Transverse colon (tissue), 4 donors: ENCODE data around the gene ZNF236. TPM values are rescaled to one million over a fixed set of nuclear protein-coding genes. Genes with fewer than 3 reads are reported as not detected.

Experiments
- DNase-seq: peaks from one replicate; pipeline ENCODE4 v3.0.0-alpha.2; 2019
- H3K27ac ChIP-seq, 4 donors: fragments of 200-600 bp; sonication (generic); 2 replicates each; pipeline ENCODE4 v1.5.1; 2016 to 2018; ENCODE audit warnings: inconsistent platforms in 4 of 4
- H3K27me3 ChIP-seq: fragments of 200-600 bp; sonication (generic); 2 replicates; pipeline ENCODE4 v1.5.1; 2017; ENCODE audit warnings: inconsistent platforms
- H3K36me3 ChIP-seq, 4 donors: fragments of 200-600 bp; sonication (generic); 2 replicates each; pipeline ENCODE4 v1.5.1; 2017 to 2019; ENCODE audit warnings: inconsistent platforms in 4 of 4
- H3K4me1 ChIP-seq, 4 donors: fragments of 200-600 bp; sonication (generic); 2 replicates each; pipeline ENCODE4 v1.5.1; 2017 to 2020; ENCODE audit warnings: inconsistent platforms in 4 of 4
- H3K4me3 ChIP-seq, 4 donors: fragments of 200-600 bp; sonication (generic); 1 replicate in 1 of 4; 2 replicates in 3 of 4; pipeline versions ENCODE4 v1.5.1 to v1.6.1; 2017 to 2019; ENCODE audit warnings: inconsistent platforms in 4 of 4
- H3K9me3 ChIP-seq, 2 donors: fragments of 200-600 bp; sonication (generic); 2 replicates each; pipeline ENCODE4 v1.5.1; 2017 to 2019; ENCODE audit warnings: inconsistent platforms in 2 of 2
- EP300 ChIP-seq: sonication (generic); formaldehyde crosslinking; IDR thresholded peaks from one replicate; pipeline ENCODE4 v1.6.1; 2017; ENCODE audit warnings: antibody characterized with exemption, low read depth
- POLR2A ChIP-seq: fragments of 450-650 bp; IDR thresholded peaks from one replicate; pipeline ENCODE4 v1.6.1; 2016; ENCODE audit warnings: antibody characterized with exemption, mild to moderate bottlenecking, moderate library complexity
- POLR2AphosphoS5 ChIP-seq, 3 donors: sonication (generic); formaldehyde crosslinking; IDR thresholded peaks; one replicate each; pipeline ENCODE4 v1.6.1; 2016; ENCODE audit warnings: antibody characterized with exemption in 3 of 3
- WGBS, 2 donors: methylation state at CpG; one replicate each; pipeline ENCODE4 v1.1.5; 2018; ENCODE audit warnings: low coverage in 1 of 2; 5-methylcytosine and 5-hydroxymethylcytosine counted together
- in situ Hi-C, 4 donors: fragments of 200-750 bp; cut with MboI; loops; one replicate each; pipeline versions ENCODE4 v1.15.0 to v1.15.1; 2017; ENCODE audit warnings: low sequenced_read_pairs in 3 of 4, low pct_ligation_motif_present in 1 of 4, low pct_unique_long_range_greater_than_20kb in 1 of 4
- intact Hi-C: fragments of 100-400 bp; cut with DNase I; formaldehyde crosslinking; loops from one replicate; pipeline ENCODE4 v1.15.1; 2023; ENCODE audit warnings: low total_unique reads
- total RNA-seq, 4 donors: library from RNA; depleted of rRNA; stranded (reverse); fragments of >200 nt; gene quantifications; one replicate each; pipeline ENCODE4 v1.1.0, GENCODE V29; 2016
- TF ChIP-seq, protein P1 (sequence below), 5 experiments: fragments of 200-600 bp in 3 of 5; fragments of 450-650 bp in 2 of 5; sonication (generic) in 3 of 5; IDR thresholded peaks; 1 replicate in 2 of 5; 2 replicates in 3 of 5; pipeline ENCODE4 v1.5.1; 2016 to 2017; ENCODE audit warnings: antibody characterized with exemption in 5 of 5, inconsistent platforms in 3 of 5, mild to moderate bottlenecking in 2 of 5, moderate library complexity in 1 of 5

ZNF236 gene
- total RNA-seq, 4 donors from 2014 or later = 18.3 to 82.8 (median 43.7) TPM

GRCh38 chr18:76932026-76932819 is 109.9 kb downstream of the ZNF236 start:
- no peak for DNase-seq
- Histone ChIP-seq H3K36me3 (peaks cover 0 to 16% (median 6%) of the 10 kb centered on the region in 4 donors), H3K4me3 (no peak overlapping the region), H3K9me3 (no peaks in the 10 kb centered on the region), H3K27ac (no peak overlapping the region), H3K27me3 (no peaks in the 10 kb centered on the region), H3K4me1 (no peaks in the 10 kb centered on the region)
- intact Hi-C loops (no loop called here), in situ Hi-C loops (no loop called here)
- TF ChIP-seq, protein P1, sequence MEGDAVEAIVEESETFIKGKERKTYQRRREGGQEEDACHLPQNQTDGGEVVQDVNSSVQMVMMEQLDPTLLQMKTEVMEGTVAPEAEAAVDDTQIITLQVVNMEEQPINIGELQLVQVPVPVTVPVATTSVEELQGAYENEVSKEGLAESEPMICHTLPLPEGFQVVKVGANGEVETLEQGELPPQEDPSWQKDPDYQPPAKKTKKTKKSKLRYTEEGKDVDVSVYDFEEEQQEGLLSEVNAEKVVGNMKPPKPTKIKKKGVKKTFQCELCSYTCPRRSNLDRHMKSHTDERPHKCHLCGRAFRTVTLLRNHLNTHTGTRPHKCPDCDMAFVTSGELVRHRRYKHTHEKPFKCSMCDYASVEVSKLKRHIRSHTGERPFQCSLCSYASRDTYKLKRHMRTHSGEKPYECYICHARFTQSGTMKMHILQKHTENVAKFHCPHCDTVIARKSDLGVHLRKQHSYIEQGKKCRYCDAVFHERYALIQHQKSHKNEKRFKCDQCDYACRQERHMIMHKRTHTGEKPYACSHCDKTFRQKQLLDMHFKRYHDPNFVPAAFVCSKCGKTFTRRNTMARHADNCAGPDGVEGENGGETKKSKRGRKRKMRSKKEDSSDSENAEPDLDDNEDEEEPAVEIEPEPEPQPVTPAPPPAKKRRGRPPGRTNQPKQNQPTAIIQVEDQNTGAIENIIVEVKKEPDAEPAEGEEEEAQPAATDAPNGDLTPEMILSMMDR (IDR thresholded peaks at IDR 0.05) = no peak
- TF ChIP-seq POLR2A (no peak), POLR2AphosphoS5 (IDR thresholded peaks at IDR 0.05) (no peak), EP300 (no peak)
- 78 to 100% methylated on average over 1 to 11 of the region's 11 CpGs for WGBS, 2 donors

DNA sequence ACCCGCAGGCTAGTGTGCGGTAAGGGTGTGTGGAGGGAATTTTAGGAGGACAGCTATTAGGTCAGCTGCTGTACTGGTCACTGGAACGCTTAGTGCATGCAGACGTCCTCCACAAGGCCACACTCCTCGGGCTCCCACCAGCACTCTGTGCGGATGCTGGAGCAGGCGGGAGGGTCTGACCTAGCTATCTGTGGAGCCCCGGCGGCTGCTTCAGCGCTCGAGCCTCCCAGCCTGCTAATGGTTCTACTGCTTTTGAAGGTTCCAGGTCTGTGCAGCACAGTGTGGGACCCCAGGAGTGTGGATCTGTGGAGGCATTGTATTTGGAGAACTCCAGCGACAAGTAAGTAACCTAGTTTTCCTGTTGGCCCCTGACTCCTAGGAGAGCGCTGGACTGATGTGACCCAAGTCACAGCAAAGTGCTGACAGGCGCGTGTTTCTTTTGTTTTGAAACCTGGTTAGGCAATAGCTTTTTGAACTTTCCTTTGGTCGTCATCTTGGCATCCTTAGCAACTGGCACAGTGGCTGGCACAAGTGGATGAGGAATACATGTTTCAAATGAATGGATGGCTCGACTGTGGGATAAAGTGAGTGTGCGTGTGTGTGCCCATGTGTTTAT is 113.5 kb downstream of the ZNF236 start:
- Histone ChIP-seq H3K27me3 (no peaks in the 10 kb centered on the region), H3K9me3 (no peaks in the 10 kb centered on the region), H3K36me3 (peaks cover 0 to 15% (median 4%) of the 10 kb centered on the region in 4 donors), H3K27ac (no peak overlapping the region), H3K4me1 (no peaks in the 10 kb centered on the region), H3K4me3 (no peak overlapping the region)
- intact Hi-C loops (no loop called here), in situ Hi-C loops (no loop called here)
- no peak for TF ChIP-seq POLR2AphosphoS5 (IDR thresholded peaks at IDR 0.05)
- TF ChIP-seq POLR2A = no peak
- TF ChIP-seq, protein P1 (IDR thresholded peaks at IDR 0.05) = no peak
- no peak for TF ChIP-seq EP300
- 96 to 100% methylated on average over 1 to 18 of the region's 18 CpGs for WGBS, 2 donors
- no peak for DNase-seq

DNA sequence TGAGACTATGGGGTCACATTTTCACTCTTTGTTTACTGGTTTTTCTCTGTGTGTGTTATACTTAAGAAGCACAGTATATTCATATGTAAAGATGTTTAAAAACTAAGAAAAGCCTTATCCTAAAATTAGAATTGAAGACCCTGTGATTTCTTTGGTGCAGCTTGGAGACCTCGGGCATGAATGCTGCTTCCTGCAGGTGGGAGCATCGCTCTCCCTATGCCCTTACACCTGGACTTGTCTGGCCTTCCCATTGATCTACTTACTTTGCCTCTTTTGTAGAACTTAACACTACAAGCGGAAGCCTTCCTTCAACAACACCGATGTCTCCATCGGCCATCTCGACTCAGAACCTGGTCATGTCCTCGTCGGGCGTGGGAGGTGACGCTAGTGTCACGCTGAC is 114.5 kb downstream of the ZNF236 start:
- H3K9me3 ChIP-seq = no peaks in the 10 kb centered on the region
- in situ Hi-C loops = no loop called here
- no peak for TF ChIP-seq POLR2AphosphoS5 (IDR thresholded peaks at IDR 0.05)
- TF ChIP-seq, protein P1 (IDR thresholded peaks at IDR 0.05) = no peak
- no peak for TF ChIP-seq EP300
- no peak for TF ChIP-seq POLR2A
- no peak overlapping the region for H3K27ac ChIP-seq
- H3K4me1 ChIP-seq = no peaks in the 10 kb centered on the region
- no peak overlapping the region for H3K4me3 ChIP-seq
- no peaks in the 10 kb centered on the region for H3K27me3 ChIP-seq
- 96 to 100% methylated on average over 8 to 11 of the region's 11 CpGs for WGBS, 2 donors
- no peak for DNase-seq
- intact Hi-C loops = no loop called here
- H3K36me3 ChIP-seq = peaks cover 0 to 15% (median 4%) of the 10 kb centered on the region in 4 donors

DNA sequence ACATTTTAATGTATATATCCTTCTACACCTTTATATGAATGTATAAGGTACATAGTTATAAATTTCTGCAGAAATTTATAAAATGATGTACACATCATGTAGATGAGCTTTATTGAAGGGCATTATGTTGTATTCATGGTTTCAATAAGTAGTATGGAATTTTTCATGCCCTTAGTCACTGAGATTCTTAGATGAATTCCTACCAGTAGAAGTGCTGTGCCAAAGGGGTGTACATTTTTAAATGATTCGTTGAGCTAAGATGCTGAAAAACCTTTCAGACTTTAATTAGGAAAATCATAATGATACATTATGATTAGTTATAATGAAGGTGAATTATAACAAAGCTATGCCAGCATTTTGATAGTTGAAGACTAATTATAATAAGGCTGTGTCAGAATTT is 115.2 kb downstream of the ZNF236 start:
- H3K27me3 ChIP-seq = no peaks in the 10 kb centered on the region
- H3K4me1 ChIP-seq = no peaks in the 10 kb centered on the region
- no peak overlapping the region for H3K27ac ChIP-seq
- in situ Hi-C loops = no loop called here
- H3K9me3 ChIP-seq = no peaks in the 10 kb centered on the region
- TF ChIP-seq POLR2AphosphoS5 (IDR thresholded peaks at IDR 0.05) = no peak
- TF ChIP-seq, protein P1 (IDR thresholded peaks at IDR 0.05) = no peak
- TF ChIP-seq POLR2A = no peak
- TF ChIP-seq EP300 = no peak
- 67 to 79% methylated on average over 1 of the region's 1 CpG for WGBS, 2 donors
- no peak for DNase-seq
- H3K4me3 ChIP-seq = no peak overlapping the region
- peaks cover 0 to 15% (median 4%) of the 10 kb centered on the region in 4 donors for H3K36me3 ChIP-seq
- intact Hi-C loops = no loop called here
